H1 (cell line): Measurements from ENCODE around the gene C1QTNF1.

Experiments used
- EZH2 ChIP-seq: fragments of 200-600 bp; sonication (generic); IDR thresholded peaks from 2 replicates; pipeline ENCODE4 v1.7.1; 2012; ENCODE audit warnings: low read depth, mild to moderate bottlenecking, moderate library complexity, low read length, inconsistent platforms; ENCODE audit not compliant: severe bottlenecking
- MAX ChIP-seq: IDR thresholded peaks from 2 replicates; pipeline ENCODE4 v1.6.1; 2012; ENCODE audit warnings: inconsistent platforms

GRCh38 chr17:79075861-79076406, 52.0 kb downstream of the C1QTNF1 start:
- TF ChIP-seq MAX (no peak), EZH2 (no peak)
